OCI-LY3 (cell line): ENCODE measurements around the gene CLPTM1.

Experiments
- EZH2phosphoT487 ChIP-seq: fragments of 200-600 bp; shearing (Covaris generic); IDR thresholded peaks from 2 replicates; pipeline ENCODE4 v1.6.1; 2018; ENCODE audit warnings: antibody characterized with exemption, mixed run types, low read depth
- TF ChIP-seq, protein P1 (sequence below): fragments of 200-600, 300-600 bp; sonication (generic); IDR thresholded peaks from 2 replicates; pipeline ENCODE4 v1.5.1; 2014; ENCODE audit warnings: antibody characterized with exemption, low read length, low read depth

DNA sequence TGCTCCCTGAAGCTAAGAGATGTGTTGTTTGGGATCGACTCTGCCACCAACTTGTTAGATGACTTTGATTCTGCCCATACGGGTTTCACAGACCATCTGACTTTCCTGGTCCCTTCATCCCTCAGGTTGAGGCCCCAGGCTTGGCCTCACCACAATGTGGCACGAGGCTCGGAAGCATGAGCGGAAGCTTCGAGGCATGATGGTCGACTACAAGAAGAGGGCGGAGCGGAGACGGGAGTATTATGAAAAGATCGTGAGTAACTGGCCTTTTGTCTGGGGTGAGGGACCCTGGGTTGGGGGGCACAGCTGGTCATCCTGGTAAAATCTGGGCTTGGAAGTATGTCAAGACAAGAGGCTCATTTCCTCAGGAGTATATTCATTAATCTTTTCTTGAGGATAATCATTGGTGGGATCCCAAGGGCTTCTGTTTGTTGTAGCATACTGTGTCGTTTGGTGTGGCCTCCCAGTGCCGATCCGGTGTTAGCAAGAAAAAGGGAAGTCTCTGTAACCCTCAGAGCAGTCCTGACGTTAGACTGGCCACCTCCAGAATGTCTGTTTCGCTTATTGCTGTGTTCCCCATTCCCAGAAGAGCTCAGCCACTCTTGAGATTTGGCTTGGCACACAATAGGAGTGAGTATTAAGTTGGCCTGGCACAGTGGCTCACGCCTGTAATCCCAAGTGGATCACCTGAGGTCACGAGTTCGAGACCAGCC lies 85.0 kb downstream of the CLPTM1 start:
- TF ChIP-seq, protein P1, sequence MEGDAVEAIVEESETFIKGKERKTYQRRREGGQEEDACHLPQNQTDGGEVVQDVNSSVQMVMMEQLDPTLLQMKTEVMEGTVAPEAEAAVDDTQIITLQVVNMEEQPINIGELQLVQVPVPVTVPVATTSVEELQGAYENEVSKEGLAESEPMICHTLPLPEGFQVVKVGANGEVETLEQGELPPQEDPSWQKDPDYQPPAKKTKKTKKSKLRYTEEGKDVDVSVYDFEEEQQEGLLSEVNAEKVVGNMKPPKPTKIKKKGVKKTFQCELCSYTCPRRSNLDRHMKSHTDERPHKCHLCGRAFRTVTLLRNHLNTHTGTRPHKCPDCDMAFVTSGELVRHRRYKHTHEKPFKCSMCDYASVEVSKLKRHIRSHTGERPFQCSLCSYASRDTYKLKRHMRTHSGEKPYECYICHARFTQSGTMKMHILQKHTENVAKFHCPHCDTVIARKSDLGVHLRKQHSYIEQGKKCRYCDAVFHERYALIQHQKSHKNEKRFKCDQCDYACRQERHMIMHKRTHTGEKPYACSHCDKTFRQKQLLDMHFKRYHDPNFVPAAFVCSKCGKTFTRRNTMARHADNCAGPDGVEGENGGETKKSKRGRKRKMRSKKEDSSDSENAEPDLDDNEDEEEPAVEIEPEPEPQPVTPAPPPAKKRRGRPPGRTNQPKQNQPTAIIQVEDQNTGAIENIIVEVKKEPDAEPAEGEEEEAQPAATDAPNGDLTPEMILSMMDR = no peak
- no peak for TF ChIP-seq EZH2phosphoT487
